Measurements from ENCODE around the gene PIKFYVE. TPM values are rescaled to one million over a fixed set of nuclear protein-coding genes. Genes with fewer than 3 reads are reported as not detected.

Gene PIKFYVE
- total and polyA plus RNA-seq, 10 of the 15 experiments (the other 5 are each of a cell fraction or from before 2014, with no cell fraction given) = 5.2 to 41.7 (median 19.6) TPM

- Histone ChIP-seq H3K36me3 (ENCODE audit: control insufficient read depth in 2 of 2, insufficient read depth in 2 of 2, low read length in 1 of 2) (peaks cover 2 to 24% of the 10 kb centered on the region in 2 experiments; a peak in 3 of 4 replicates), H2AFZ (ENCODE audit: control insufficient read depth, low read depth, low read length) (no peak overlapping the region), H3K27me3 (replicated peaks in 1 of 2; ENCODE audit: control insufficient read depth in 2 of 2, insufficient read depth in 2 of 2, low read length in 1 of 2) (no peaks in the 10 kb centered on the region), H3K4me2 (ENCODE audit: control insufficient read depth, insufficient read depth) (no peak overlapping the region), H3K27ac (ENCODE audit: control insufficient read depth, insufficient read depth) (no peak overlapping the region), H4K20me1 (ENCODE audit: control insufficient read depth, insufficient read depth) (no peaks in the 10 kb centered on the region), H3K9me3 (replicated peaks; ENCODE audit: control insufficient read depth, insufficient read depth, low read length) (no peaks in the 10 kb centered on the region), H3K9ac (ENCODE audit: control insufficient read depth, insufficient read depth, low read length) (no peak overlapping the region), H3K79me2 (ENCODE audit: control insufficient read depth, insufficient read depth, low read length) (no peaks in the 10 kb centered on the region), H3K4me1 (ENCODE audit: control insufficient read depth, insufficient read depth, low read length) (no peaks in the 10 kb centered on the region), H3K4me3 (no peak overlapping the region)
- ChIA-PET CTCF (interaction anchor here (2.2 kb wide), 1 partner anchor 12 kb away, joined by 5 read pairs; no protein-coding TSS in a partner anchor), SMC1A (ENCODE audit: uncharacterized antibody, unreplicated experiment) (interaction anchor here (0.5 to 1.4 kb wide), 3 partner anchors 11 to 144 kb away, joined by 3 read pairs; no protein-coding TSS in a partner anchor), POLR2A (interaction anchor here (0.6 kb wide), 1 partner anchor 27 kb away, joined by 6 read pairs; no protein-coding TSS in a partner anchor), RAD21 (ENCODE audit: unreplicated experiment) (no interaction called here)
- in situ Hi-C loops (cut with MboI) (no loop called here), intact Hi-C loops (cut with micrococcal nuclease; ENCODE audit: unreplicated experiment) (no loop called here)
- WGBS (ENCODE audit: insufficient coverage, insufficient replicate concordance, low lambda C conversion rate, missing lambda C conversion rate) = 100% methylated on average over 3 of the region's 3 CpGs
- TF ChIP-seq SIX5 (IDR thresholded peaks at IDR 0.05; ENCODE audit: low read depth, low read length, severe bottlenecking) (no peak), RCOR1 (conservative IDR thresholded peaks at IDR 0.05; ENCODE audit: low read depth, low read length) (no peak), EGR1 (IDR thresholded peaks at IDR 0.05; ENCODE audit: borderline replicate concordance in 1 of 2, low read depth in 2 of 2, low read length in 2 of 2) (no peak), CHD4 (IDR thresholded peaks at IDR 0.05) (no peak)
- FAIRE-seq (no peak), ATAC-seq (no peak), DNase-seq (ENCODE audit: low read depth, low spot score) (no peak)
- no TSS peak for BruUV-seq (replicated peaks)
Observed at GRCh38 chr2:208245746-208246145, 20.3 kb upstream of the PIKFYVE start.

- ChIA-PET CTCF (interaction anchor here (0.8 to 1.6 kb wide), 3 partner anchors 32 to 74 kb away, joined by 3 read pairs; no protein-coding TSS in a partner anchor), POLR2A (no interaction called here), RAD21 (ENCODE audit: unreplicated experiment) (no interaction called here), SMC1A (ENCODE audit: uncharacterized antibody, unreplicated experiment) (interaction anchor here (1.1 to 1.2 kb wide), 2 partner anchors 10 to 73 kb away, joined by 3 read pairs; no protein-coding TSS in a partner anchor)
- BruUV-seq (replicated peaks) = no TSS peak
- Histone ChIP-seq H2AFZ (ENCODE audit: control insufficient read depth, low read depth, low read length) (no peak overlapping the region), H3K9ac (ENCODE audit: control insufficient read depth, insufficient read depth, low read length) (no peak overlapping the region), H3K79me2 (ENCODE audit: control insufficient read depth, insufficient read depth, low read length) (peaks cover 2% of the 10 kb centered on the region), H4K20me1 (ENCODE audit: control insufficient read depth, insufficient read depth) (no peaks in the 10 kb centered on the region), H3K9me3 (replicated peaks; ENCODE audit: control insufficient read depth, insufficient read depth, low read length) (no peaks in the 10 kb centered on the region), H3K36me3 (ENCODE audit: control insufficient read depth in 2 of 2, insufficient read depth in 2 of 2, low read length in 1 of 2) (peaks cover 2 to 29% of the 10 kb centered on the region in 2 experiments), H3K27me3 (replicated peaks in 1 of 2; ENCODE audit: control insufficient read depth in 2 of 2, insufficient read depth in 2 of 2, low read length in 1 of 2) (no peaks in the 10 kb centered on the region), H3K4me3 (no peak overlapping the region), H3K4me1 (ENCODE audit: control insufficient read depth, insufficient read depth, low read length) (no peaks in the 10 kb centered on the region), H3K27ac (ENCODE audit: control insufficient read depth, insufficient read depth) (no peak overlapping the region), H3K4me2 (ENCODE audit: control insufficient read depth, insufficient read depth) (no peak overlapping the region)
- FAIRE-seq (no peak), ATAC-seq (no peak), DNase-seq (ENCODE audit: low read depth, low spot score) (no peak)
- intact Hi-C loops (cut with micrococcal nuclease; ENCODE audit: unreplicated experiment) (no loop called here), in situ Hi-C loops (cut with MboI) (no loop called here)
- WGBS (ENCODE audit: insufficient coverage, insufficient replicate concordance, low lambda C conversion rate, missing lambda C conversion rate) = 90% methylated on average over 3 of the region's 3 CpGs
- TF ChIP-seq RAD21 (IDR thresholded peaks at IDR 0.05; ENCODE audit: insufficient read depth, low read depth, low read length) = no peak
- no peak for TF ChIP-seq SMC3 (IDR thresholded peaks at IDR 0.05; ENCODE audit: borderline replicate concordance, low read length)
- no peak for TF ChIP-seq MAX (IDR thresholded peaks at IDR 0.05; ENCODE audit: low read depth, low read length)
- no peak for TF ChIP-seq SUPT20H (IDR thresholded peaks at IDR 0.05; ENCODE audit: borderline replicate concordance, control insufficient read depth, low read depth, low read length)
- TF ChIP-seq SREBF2 (IDR thresholded peaks at IDR 0.05; ENCODE audit: low read length) = no peak
- no peak for TF ChIP-seq CREM (IDR thresholded peaks at IDR 0.05; ENCODE audit: low read depth)
- TF ChIP-seq CHD2 (IDR thresholded peaks at IDR 0.05; ENCODE audit: borderline replicate concordance, low read depth, low read length) = no peak
- TF ChIP-seq ETV6 (conservative IDR thresholded peaks at IDR 0.05 in 1 of 2, IDR thresholded peaks at IDR 0.05 in 1 of 2; ENCODE audit: borderline replicate concordance in 1 of 2, low read depth in 1 of 2) = no peak
- TF ChIP-seq STAT1 (conservative IDR thresholded peaks at IDR 0.05) = no peak
- TF ChIP-seq MLLT1 (IDR thresholded peaks at IDR 0.05) = no peak
- TF ChIP-seq RUNX3 (IDR thresholded peaks at IDR 0.05; ENCODE audit: low read length) = no peak
- no peak for TF ChIP-seq KLF5 (IDR thresholded peaks at IDR 0.05; ENCODE audit: partially characterized antibody)
- TF ChIP-seq IKZF1 (conservative IDR thresholded peaks at IDR 0.05) = no peak
Observed at GRCh38 chr2:208248601-208249000, 17.5 kb upstream of the PIKFYVE start.

All from GM12878 (cell line).